DMS 273 treated with DMSO at 0.1 percent for 48 hours (cell line): ENCODE data around the gene BBIP1.
"Not testable (repeated sequence)": the region's sequence is repeated elsewhere in the genome, so short reads cannot be mapped to it uniquely, and the experiment has no call there.

Experiments
- DNase-seq: peaks from one replicate; lab custom pipeline; 2025; lab: John Stamatoyannopoulos, UW

Gene BBIP1

GRCh38 chr10:110923856-110924493, 5.0 kb upstream of the BBIP1 start:
- DNase-seq: no peak

GRCh38 chr10:110919971-110920881, 1.2 kb upstream of the BBIP1 start:
- DNase-seq: peak; percentile 3

- no peak for DNase-seq
These were observed 460 bp upstream of the BBIP1 start, which contains the start of gene SHOC2 for GRCh38 chr10:110919349-110919931. Gene SHOC2 (plus strand): TSS chr10:110919604. CDS start chr10:110964359, 44,755 bp downstream.

- DNase-seq: peak; percentile 88
These were observed 724 bp downstream of the BBIP1 start for GRCh38 chr10:110918269-110918642.

- DNase-seq: peak; percentile 87
These were observed 2.2 kb downstream of the BBIP1 start for GRCh38 chr10:110916554-110917346.

GRCh38 chr10:110915600-110915999, 3.4 kb downstream of the BBIP1 start:
- DNase-seq: not testable (repeated sequence)

GRCh38 chr10:110915035-110915434, 3.9 kb downstream of the BBIP1 start:
- no peak for DNase-seq

GRCh38 chr10:110914431-110914830, 4.5 kb downstream of the BBIP1 start:
- no peak for DNase-seq

- no peak for DNase-seq
These were observed 6.6 kb downstream of the BBIP1 start for GRCh38 chr10:110912374-110912773.

- DNase-seq: no peak
These were observed 8.8 kb downstream of the BBIP1 start for GRCh38 chr10:110910138-110910537.

GRCh38 chr10:110903280-110904278, 15.4 kb downstream of the BBIP1 start:
- DNase-seq: no peak

GRCh38 chr10:110901954-110902819, 16.8 kb downstream of the BBIP1 start:
- DNase-seq: no peak

GRCh38 chr10:110900983-110901382, 18.0 kb downstream of the BBIP1 start:
- DNase-seq: no peak

GRCh38 chr10:110898391-110898790, 20.6 kb downstream of the BBIP1 start:
- DNase-seq: no peak

- no peak for DNase-seq
These were observed 21.8 kb downstream of the BBIP1 start for GRCh38 chr10:110897184-110897583.

GRCh38 chr10:110893559-110894179, 25.3 kb downstream of the BBIP1 start:
- DNase-seq: no peak

GRCh38 chr10:110892602-110893288, 26.2 kb downstream of the BBIP1 start:
- no peak for DNase-seq

GRCh38 chr10:110887560-110887959, 31.4 kb downstream of the BBIP1 start:
- no peak for DNase-seq
